ENCODE data around the gene AGTRAP.

Gene AGTRAP

DNA sequence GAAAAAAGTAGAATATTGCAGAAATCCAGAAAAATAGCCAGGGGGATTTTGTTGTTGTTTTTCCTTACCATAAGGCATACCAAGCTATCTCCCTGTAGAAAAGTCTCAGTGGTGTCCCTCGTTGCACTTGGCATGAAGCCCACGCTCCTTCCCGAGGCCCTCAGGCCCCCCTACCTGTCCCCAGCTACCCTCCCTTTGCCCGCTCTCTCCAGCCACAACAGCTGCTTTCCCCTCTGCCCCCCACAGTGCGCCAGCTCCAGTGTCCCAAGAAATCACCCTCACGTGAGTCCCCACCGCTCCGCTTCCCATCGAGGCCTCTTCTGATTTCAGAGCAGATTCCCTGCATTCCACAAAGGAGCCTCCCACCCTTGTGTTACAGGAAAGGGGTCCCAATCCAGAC is 8.4 kb downstream of the AGTRAP start:
- no peak for DNase-seq (ENCODE audit: low spot score)
- TF ChIP-seq, protein P1, sequence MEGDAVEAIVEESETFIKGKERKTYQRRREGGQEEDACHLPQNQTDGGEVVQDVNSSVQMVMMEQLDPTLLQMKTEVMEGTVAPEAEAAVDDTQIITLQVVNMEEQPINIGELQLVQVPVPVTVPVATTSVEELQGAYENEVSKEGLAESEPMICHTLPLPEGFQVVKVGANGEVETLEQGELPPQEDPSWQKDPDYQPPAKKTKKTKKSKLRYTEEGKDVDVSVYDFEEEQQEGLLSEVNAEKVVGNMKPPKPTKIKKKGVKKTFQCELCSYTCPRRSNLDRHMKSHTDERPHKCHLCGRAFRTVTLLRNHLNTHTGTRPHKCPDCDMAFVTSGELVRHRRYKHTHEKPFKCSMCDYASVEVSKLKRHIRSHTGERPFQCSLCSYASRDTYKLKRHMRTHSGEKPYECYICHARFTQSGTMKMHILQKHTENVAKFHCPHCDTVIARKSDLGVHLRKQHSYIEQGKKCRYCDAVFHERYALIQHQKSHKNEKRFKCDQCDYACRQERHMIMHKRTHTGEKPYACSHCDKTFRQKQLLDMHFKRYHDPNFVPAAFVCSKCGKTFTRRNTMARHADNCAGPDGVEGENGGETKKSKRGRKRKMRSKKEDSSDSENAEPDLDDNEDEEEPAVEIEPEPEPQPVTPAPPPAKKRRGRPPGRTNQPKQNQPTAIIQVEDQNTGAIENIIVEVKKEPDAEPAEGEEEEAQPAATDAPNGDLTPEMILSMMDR (IDR thresholded peaks at IDR 0.05; ENCODE audit: extremely low read depth, missing control alignments), result no peak

DNA sequence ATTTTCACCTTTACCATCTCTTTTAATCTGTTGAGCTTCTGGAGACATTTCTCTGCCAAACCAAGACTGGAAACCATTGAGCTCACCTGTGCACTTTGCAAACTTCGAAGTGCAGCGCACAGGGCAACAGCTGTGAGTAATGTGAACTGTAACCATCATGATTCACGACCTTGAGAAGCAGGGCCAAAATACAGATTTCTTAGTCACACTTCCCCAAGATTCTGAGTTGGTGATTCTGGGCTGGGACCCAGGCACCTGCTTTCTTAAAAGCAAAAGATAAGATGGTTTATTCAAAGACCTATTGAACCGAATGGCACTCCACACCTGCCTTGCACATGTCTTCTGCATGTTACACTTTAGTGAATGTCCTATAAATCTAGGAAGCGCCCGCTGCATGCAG is 10.2 kb downstream of the AGTRAP start:
- TF ChIP-seq, protein P1 (IDR thresholded peaks at IDR 0.05; ENCODE audit: extremely low read depth, missing control alignments), result no peak
- no peak for DNase-seq (ENCODE audit: low spot score)

- no peak for DNase-seq (ENCODE audit: low spot score)
- TF ChIP-seq, protein P1 (IDR thresholded peaks at IDR 0.05; ENCODE audit: extremely low read depth, missing control alignments), result no peak
These were observed 11.0 kb downstream of the AGTRAP start for GRCh38 chr1:11746795-11747487.

DNA sequence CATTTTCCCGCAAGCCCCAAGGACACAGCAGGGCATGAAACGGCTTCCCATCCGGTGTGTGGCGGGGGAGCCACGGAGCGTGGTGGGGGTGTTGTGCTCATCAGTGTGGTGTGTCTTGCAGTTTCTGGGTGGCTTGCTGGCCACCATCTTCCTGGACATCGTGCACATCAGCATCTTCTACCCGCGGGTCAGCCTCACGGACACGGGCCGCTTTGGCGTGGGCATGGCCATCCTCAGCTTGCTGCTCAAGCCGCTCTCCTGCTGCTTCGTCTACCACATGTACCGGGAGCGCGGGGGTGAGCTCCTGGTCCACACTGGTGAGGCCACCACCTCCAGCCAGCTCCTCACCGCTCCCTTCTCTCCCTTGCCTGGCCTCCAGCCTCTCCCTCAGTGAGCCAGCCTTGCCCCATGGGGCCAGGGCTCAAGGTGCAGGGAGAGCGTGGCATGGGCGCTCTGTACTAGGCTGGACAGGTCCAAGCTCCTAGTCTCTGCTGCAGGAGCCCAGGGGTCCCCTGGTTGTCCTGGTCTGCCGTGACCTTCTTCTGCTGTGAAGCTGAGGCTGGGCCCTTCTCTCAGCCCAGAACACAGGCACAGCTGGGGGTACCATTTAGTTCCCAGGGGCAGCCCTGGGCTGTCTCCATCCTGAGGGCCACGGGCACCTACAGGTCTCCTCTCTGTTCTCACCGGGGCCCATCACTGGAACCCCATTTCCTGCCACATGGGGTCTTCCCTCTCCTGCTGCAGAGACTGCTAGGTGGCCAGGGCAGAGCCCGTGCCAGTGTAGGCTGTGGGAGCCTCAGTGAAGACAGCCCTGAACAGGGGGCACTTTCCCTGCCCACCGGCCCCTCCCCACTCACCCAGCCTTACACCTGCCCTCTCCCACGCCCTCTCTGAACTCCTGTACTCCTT is 12.6 kb downstream of the AGTRAP start:
- TF ChIP-seq, protein P1 (IDR thresholded peaks at IDR 0.05; ENCODE audit: extremely low read depth, missing control alignments), result no peak
- no peak for DNase-seq (ENCODE audit: low spot score)

DNA sequence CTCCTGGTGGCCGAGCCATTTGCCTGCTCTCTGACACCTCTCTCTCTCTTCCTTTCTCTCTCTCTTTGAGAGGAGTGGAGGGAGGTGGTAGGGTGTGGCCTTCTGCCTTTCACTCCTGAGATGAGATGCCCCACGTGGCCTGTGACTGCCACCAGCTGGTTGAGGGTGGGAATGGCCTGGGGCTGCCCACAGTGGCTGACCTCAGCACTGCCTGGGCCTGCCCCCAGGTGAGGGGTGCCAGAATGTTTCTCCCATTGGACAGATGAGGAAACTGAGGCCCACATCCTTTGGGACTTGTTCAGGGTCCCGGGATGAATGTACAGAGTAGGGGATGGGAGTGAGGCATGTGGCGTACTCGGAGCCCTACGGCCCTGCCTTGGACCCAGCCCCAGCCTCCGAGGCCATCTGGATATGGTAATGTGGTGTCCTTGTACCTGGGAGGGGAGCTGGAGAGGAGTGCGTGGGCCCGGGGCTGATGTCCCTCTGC is 13.3 kb downstream of the AGTRAP start:
- DNase-seq (ENCODE audit: low spot score), result peak; percentile 68
- TF ChIP-seq, protein P1 (IDR thresholded peaks at IDR 0.05; ENCODE audit: extremely low read depth, missing control alignments), result peak; percentile 45

GRCh38 chr1:11749996-11750395 is 14.1 kb downstream of the AGTRAP start:
- TF ChIP-seq, protein P1 (IDR thresholded peaks at IDR 0.05; ENCODE audit: extremely low read depth, missing control alignments), result no peak
- DNase-seq (ENCODE audit: low spot score), result no peak

- TF ChIP-seq, protein P1 (IDR thresholded peaks at IDR 0.05; ENCODE audit: extremely low read depth, missing control alignments), result no peak
- no peak for DNase-seq (ENCODE audit: low spot score)
These were observed 15.2 kb downstream of the AGTRAP start for GRCh38 chr1:11751087-11751486.

Measured in GM20000 (cell line).